Measurements from ENCODE around the gene SLC35G6. TPM values are rescaled to one million over a fixed set of nuclear protein-coding genes. Genes with fewer than 3 reads are reported as not detected.

SLC35G6 gene
- total RNA-seq, 1 donor from 2014 or later: not detected

GRCh38 chr17:7512105-7512504, 30.9 kb downstream of the SLC35G6 start:
- DNase-seq (ENCODE audit: low spot score, unreplicated experiment): no peak
- TF ChIP-seq, protein P1, sequence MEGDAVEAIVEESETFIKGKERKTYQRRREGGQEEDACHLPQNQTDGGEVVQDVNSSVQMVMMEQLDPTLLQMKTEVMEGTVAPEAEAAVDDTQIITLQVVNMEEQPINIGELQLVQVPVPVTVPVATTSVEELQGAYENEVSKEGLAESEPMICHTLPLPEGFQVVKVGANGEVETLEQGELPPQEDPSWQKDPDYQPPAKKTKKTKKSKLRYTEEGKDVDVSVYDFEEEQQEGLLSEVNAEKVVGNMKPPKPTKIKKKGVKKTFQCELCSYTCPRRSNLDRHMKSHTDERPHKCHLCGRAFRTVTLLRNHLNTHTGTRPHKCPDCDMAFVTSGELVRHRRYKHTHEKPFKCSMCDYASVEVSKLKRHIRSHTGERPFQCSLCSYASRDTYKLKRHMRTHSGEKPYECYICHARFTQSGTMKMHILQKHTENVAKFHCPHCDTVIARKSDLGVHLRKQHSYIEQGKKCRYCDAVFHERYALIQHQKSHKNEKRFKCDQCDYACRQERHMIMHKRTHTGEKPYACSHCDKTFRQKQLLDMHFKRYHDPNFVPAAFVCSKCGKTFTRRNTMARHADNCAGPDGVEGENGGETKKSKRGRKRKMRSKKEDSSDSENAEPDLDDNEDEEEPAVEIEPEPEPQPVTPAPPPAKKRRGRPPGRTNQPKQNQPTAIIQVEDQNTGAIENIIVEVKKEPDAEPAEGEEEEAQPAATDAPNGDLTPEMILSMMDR (IDR thresholded peaks at IDR 0.05; ENCODE audit: unreplicated experiment): no peak
- Mint-ChIP-seq H3K4me1 (ENCODE audit: low read depth) (no peaks in the 10 kb centered on the region), H3K27me3 (no peaks in the 10 kb centered on the region), H3K9me3 (ENCODE audit: low read depth) (no peaks in the 10 kb centered on the region), H3K4me3 (ENCODE audit: low read depth) (no peak overlapping the region), H3K36me3 (ENCODE audit: insufficient read depth) (peaks cover 27% of the 10 kb centered on the region), H3K27ac (no peak overlapping the region)

DNA sequence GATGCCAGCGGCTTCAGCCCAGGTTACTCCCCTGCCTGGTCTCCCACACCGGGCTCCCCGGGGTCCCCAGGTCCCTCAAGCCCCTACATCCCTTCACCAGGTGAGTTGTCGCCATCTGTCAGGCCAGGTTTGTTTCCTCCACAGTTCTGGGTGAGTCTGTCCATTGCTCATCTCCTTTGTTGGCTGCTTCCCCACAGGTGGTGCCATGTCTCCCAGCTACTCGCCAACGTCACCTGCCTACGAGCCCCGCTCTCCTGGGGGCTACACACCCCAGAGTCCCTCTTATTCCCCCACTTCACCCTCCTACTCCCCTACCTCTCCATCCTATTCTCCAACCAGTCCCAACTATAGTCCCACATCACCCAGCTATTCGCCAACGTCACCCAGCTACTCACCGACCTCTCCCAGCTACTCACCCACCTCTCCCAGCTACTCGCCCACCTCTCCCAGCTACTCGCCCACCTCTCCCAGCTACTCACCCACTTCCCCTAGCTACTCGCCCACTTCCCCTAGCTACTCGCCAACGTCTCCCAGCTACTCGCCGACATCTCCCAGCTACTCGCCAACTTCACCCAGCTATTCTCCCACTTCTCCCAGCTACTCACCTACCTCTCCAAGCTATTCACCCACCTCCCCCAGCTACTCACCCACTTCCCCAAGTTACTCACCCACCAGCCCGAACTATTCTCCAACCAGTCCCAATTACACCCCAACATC, 31.7 kb downstream of the SLC35G6 start:
- TF ChIP-seq, protein P1 (IDR thresholded peaks at IDR 0.05; ENCODE audit: unreplicated experiment): no peak
- H3K9me3 Mint-ChIP-seq (ENCODE audit: low read depth): no peaks in the 10 kb centered on the region
- no peaks in the 10 kb centered on the region for H3K4me1 Mint-ChIP-seq (ENCODE audit: low read depth)
- no peak for DNase-seq (ENCODE audit: low spot score, unreplicated experiment)
- peak overlapping the region; percentile 24 for H3K27ac Mint-ChIP-seq
- H3K27me3 Mint-ChIP-seq: no peaks in the 10 kb centered on the region
- H3K36me3 Mint-ChIP-seq (ENCODE audit: insufficient read depth): peaks cover 25% of the 10 kb centered on the region
- no peak overlapping the region for H3K4me3 Mint-ChIP-seq (ENCODE audit: low read depth)

- H3K9me3 Mint-ChIP-seq (ENCODE audit: low read depth): no peaks in the 10 kb centered on the region
- no peak for DNase-seq (ENCODE audit: low spot score, unreplicated experiment)
- TF ChIP-seq, protein P1 (IDR thresholded peaks at IDR 0.05; ENCODE audit: unreplicated experiment): no peak
- peaks cover 20% of the 10 kb centered on the region for H3K36me3 Mint-ChIP-seq (ENCODE audit: insufficient read depth)
- no peak overlapping the region for H3K27ac Mint-ChIP-seq
- no peaks in the 10 kb centered on the region for H3K4me1 Mint-ChIP-seq (ENCODE audit: low read depth)
- no peak overlapping the region for H3K4me3 Mint-ChIP-seq (ENCODE audit: low read depth)
- H3K27me3 Mint-ChIP-seq: no peaks in the 10 kb centered on the region
Measured at GRCh38 chr17:7513850-7514419, 32.7 kb downstream of the SLC35G6 start.

GRCh38 chr17:7515911-7516610, 34.8 kb downstream of the SLC35G6 start:
- TF ChIP-seq, protein P1 (IDR thresholded peaks at IDR 0.05; ENCODE audit: unreplicated experiment): no peak
- Mint-ChIP-seq H3K27ac (no peak overlapping the region), H3K9me3 (ENCODE audit: low read depth) (no peaks in the 10 kb centered on the region), H3K4me3 (ENCODE audit: low read depth) (no peak overlapping the region), H3K27me3 (no peaks in the 10 kb centered on the region), H3K36me3 (ENCODE audit: insufficient read depth) (peaks cover 8% of the 10 kb centered on the region), H3K4me1 (ENCODE audit: low read depth) (no peaks in the 10 kb centered on the region)
- DNase-seq (ENCODE audit: low spot score, unreplicated experiment): no peak

GRCh38 chr17:7523033-7523432, 41.8 kb downstream of the SLC35G6 start:
- no peaks in the 10 kb centered on the region for H3K27me3 Mint-ChIP-seq
- no peaks in the 10 kb centered on the region for H3K4me1 Mint-ChIP-seq (ENCODE audit: low read depth)
- peaks cover 4% of the 10 kb centered on the region for H3K36me3 Mint-ChIP-seq (ENCODE audit: insufficient read depth)
- TF ChIP-seq, protein P1 (IDR thresholded peaks at IDR 0.05; ENCODE audit: unreplicated experiment): peak; percentile 40
- no peak for DNase-seq (ENCODE audit: low spot score, unreplicated experiment)
- H3K4me3 Mint-ChIP-seq (ENCODE audit: low read depth): no peak overlapping the region
- H3K27ac Mint-ChIP-seq: no peak overlapping the region
- H3K9me3 Mint-ChIP-seq (ENCODE audit: low read depth): peaks cover 8% of the 10 kb centered on the region

All from progenitor cell of endocrine pancreas (in vitro differentiated cells).